HepG2 (cell line): Measurements from ENCODE around the gene SASH1. TPM values are rescaled to one million over a fixed set of nuclear protein-coding genes. Genes with fewer than 3 reads are reported as not detected.
A peak's percentile ranks its signal among the peaks of the same experiment; 100 is the strongest.

ENCODE experiments used
- ATAC-seq: fragments of 200-7000 bp; cut with Tn5 transposase; 3 replicates; pipeline ENCODE4 v1.9.1; 2020; ENCODE audit warnings: mild to moderate bottlenecking, moderate library complexity
- BruUV-seq: library from RNA; stranded (reverse); fragments of 400-500 nt; replicated peaks from 2 replicates; lab custom pipeline; 2021; lab: Mats Ljungman, UMichigan
- CTCF ChIA-PET: fragments of 300-600 bp; formaldehyde crosslinking; extraction: SDS; loops from one replicate; lab custom pipeline; 2021; ENCODE audit warnings: low total read pairs, inconsistent platforms, low intra/inter-chr PET ratio; lab: Yijun Ruan, JAX
- POLR2A ChIA-PET: fragments of 350-600 bp; sonication (Branson Sonifier 250); formaldehyde crosslinking; loops from one replicate; lab custom pipeline; 2020; ENCODE audit warnings: antibody characterized with exemption, inconsistent platforms; lab: Yijun Ruan, JAX
- DNase-seq: peaks from one replicate; pipeline ENCODE4 v3.0.0-alpha.2; 2015; ENCODE audit warnings: low spot score
- FAIRE-seq: peaks from 3 replicates; lab custom pipeline; 2011; peaks lifted over from hg19 to GRCh38; lab: Jason Lieb, UNC
- H2AFZ ChIP-seq: one replicate; pipeline ENCODE4 v1.6.1; 2011; ENCODE audit warnings: low read length, inconsistent platforms
- H3K27ac ChIP-seq: fragments of 300-600 bp; 3 replicates; pipeline ENCODE4 v1.8.0; 2011; ENCODE audit warnings: mixed run types, mild to moderate bottlenecking, mixed read lengths, low read length, inconsistent platforms; ENCODE audit not compliant: insufficient read depth; ENCODE audit errors: extremely low read length
- H3K27me3 ChIP-seq, 2 experiments: fragments of 200-600 bp in 1 of 2; 2 replicates in 1 of 2; 3 replicates in 1 of 2; pipeline versions ENCODE4 v1.6.0 to v1.8.0; 2011; ENCODE audit warnings: low read length in 2 of 2, mild to moderate bottlenecking in 2 of 2, moderate library complexity in 2 of 2, inconsistent platforms in 1 of 2; ENCODE audit not compliant: insufficient read depth in 2 of 2, control insufficient read depth in 1 of 2
- H3K36me3 ChIP-seq, 2 experiments: fragments of 200-600 bp in 1 of 2; replicated peaks in 1 of 2; 2 replicates in 1 of 2; 3 replicates in 1 of 2; pipeline versions ENCODE4 v1.5.1 to v1.8.0; 2011; ENCODE audit warnings: low read length in 2 of 2, inconsistent platforms in 1 of 2; ENCODE audit not compliant: insufficient read depth in 2 of 2, control insufficient read depth in 1 of 2
- H3K4me1 ChIP-seq: 2 replicates; pipeline ENCODE4 v1.5.1; 2012; ENCODE audit warnings: low read length, inconsistent platforms; ENCODE audit not compliant: insufficient read depth
- H3K4me2 ChIP-seq: 2 replicates; pipeline ENCODE4 v1.6.0; 2011; ENCODE audit warnings: low read depth, low read length, inconsistent platforms
- H3K4me3 ChIP-seq, 3 experiments: fragments of 200-600 bp in 1 of 3; sonication (generic), shearing (Covaris generic) in 1 of 3; replicated peaks in 1 of 3; 2 replicates each; pipeline ENCODE4 v1.5.1; 2011 to 2016; ENCODE audit warnings: low read length in 3 of 3, inconsistent platforms in 2 of 3, low read depth in 2 of 3, mild to moderate bottlenecking in 2 of 3, control low read depth in 1 of 3, mixed read lengths in 1 of 3; ENCODE audit not compliant: insufficient read depth in 1 of 3
- H3K79me2 ChIP-seq: one replicate; pipeline ENCODE4 v1.6.1; 2011; ENCODE audit warnings: low read length, inconsistent platforms; ENCODE audit not compliant: insufficient read depth
- H3K9ac ChIP-seq: 2 replicates; pipeline ENCODE4 v1.6.0; 2011; ENCODE audit warnings: mild to moderate bottlenecking, low read depth, low read length, inconsistent platforms; ENCODE audit not compliant: insufficient read depth
- H3K9me3 ChIP-seq: 2 replicates; pipeline ENCODE4 v1.5.1; 2012; ENCODE audit warnings: mild to moderate bottlenecking, low read length
- H4K20me1 ChIP-seq: 2 replicates; pipeline ENCODE4 v1.6.0; 2011; ENCODE audit warnings: inconsistent platforms, mild to moderate bottlenecking, low read length, moderate library complexity; ENCODE audit not compliant: insufficient read depth
- KLF15 ChIP-seq: sonication (generic); formaldehyde crosslinking; IDR thresholded peaks from 2 replicates; pipeline ENCODE4 v1.8.1; 2023; ENCODE audit warnings: borderline replicate concordance, mild to moderate bottlenecking, inconsistent platforms, missing genetic modification reagents, mixed read lengths
- ZBTB10 ChIP-seq: sonication (generic); formaldehyde crosslinking; IDR thresholded peaks from 2 replicates; pipeline ENCODE4 v1.4.0; 2020; ENCODE audit warnings: missing genetic modification reagents, borderline replicate concordance
- ZNF207 ChIP-seq: fragments of 450-650 bp; IDR thresholded peaks from 2 replicates; pipeline ENCODE4 v1.6.1; 2016; ENCODE audit warnings: antibody characterized with exemption, borderline replicate concordance
- WGBS: methylation state at CpG from one replicate; pipeline ENCODE4 v1.1.6; 2017; ENCODE audit warnings: low lambda C conversion rate; 5-methylcytosine and 5-hydroxymethylcytosine counted together
- in situ Hi-C: cut with HindIII; loops from 2 replicates; pipeline ENCODE4 v1.10.0; 2017; ENCODE audit warnings: low pct_unique_long_range_greater_than_20kb; ENCODE audit not compliant: extremely low pct_ligation_motif_present
- intact Hi-C: fragments of 100-400 bp; cut with micrococcal nuclease; formaldehyde crosslinking; loops from one replicate; pipeline ENCODE4 v1.10.0; 2022; ENCODE audit not compliant: unreplicated experiment
- polyA plus RNA-seq, 8 experiments: library from polyadenylated mRNA; depleted of rRNA in 3 of 8; stranded (reverse) in 7 of 8; unstranded in 1 of 8; fragments of >200 nt; fragmentation: Illumina TruSeq in 4 of 8; extraction: Trizol in 4 of 8; gene quantifications; 2 replicates each; pipeline versions ENCODE4 v1.2.1 to v1.2.3, GENCODE V29; 2011 to 2016; ENCODE audit warnings: low read depth in 4 of 8, missing spikeins in 1 of 8, mixed read lengths in 1 of 8; ENCODE audit not compliant: insufficient read depth in 1 of 8
- total RNA-seq, 5 experiments: library from RNA; depleted of rRNA; stranded (reverse); fragments of >200 nt; fragmentation: Illumina TruSeq; extraction: Trizol; gene quantifications; 2 replicates each; pipeline ENCODE4 v1.2.3, GENCODE V29; 2016; ENCODE audit warnings: low read depth in 1 of 5

SASH1 gene
- total and polyA plus RNA-seq, 2 of the 13 experiments (the other 11 are each of a cell fraction or from before 2014, with no cell fraction given) = 7.5 to 8.2 TPM

DNA sequence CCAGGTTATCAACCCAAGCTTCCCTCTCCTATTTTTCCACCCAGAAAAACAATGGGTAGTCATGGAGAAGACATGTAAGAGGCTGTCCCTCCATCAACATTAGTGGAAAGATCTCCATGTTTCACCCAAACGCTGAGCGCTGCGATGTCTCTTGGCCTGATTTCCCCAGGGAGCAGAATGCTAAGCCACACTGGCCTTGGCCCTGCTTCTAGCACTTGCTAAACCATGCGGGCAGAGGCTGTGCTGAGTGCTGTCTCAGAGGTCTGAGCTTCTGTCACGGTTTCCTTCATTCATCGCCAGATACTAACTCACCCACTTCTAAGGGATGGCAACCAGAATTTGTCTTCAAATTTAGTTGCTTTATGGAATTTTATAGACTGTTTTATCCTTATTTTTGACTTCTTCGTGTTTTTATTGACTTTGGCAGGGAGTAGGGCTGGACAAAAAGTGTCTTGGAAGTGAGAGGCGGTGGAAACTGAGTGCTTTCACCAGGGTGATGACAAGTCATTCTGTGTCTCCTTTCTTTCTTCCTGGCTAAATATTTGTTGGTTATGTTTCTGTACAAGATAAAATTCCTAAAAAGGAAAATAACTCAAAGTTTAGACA, 222.8 kb downstream of the SASH1 start:
- no peak overlapping the region for H3K27ac ChIP-seq
- no peak for DNase-seq
- TF ChIP-seq ZNF207 = no peak
- no peak for TF ChIP-seq ZBTB10 (CRISPR knock-in tag)
- TF ChIP-seq KLF15 (CRISPR knock-in tag) = no peak
- CTCF ChIA-PET = no interaction called here
- no peaks in the 10 kb centered on the region for H3K9me3 ChIP-seq
- no peaks in the 10 kb centered on the region for H4K20me1 ChIP-seq
- ATAC-seq = 0 out of 3 replicates have a peak, but pooled peaks have one; percentile 17
- peaks cover 3 to 32% of the 10 kb centered on the region in 2 experiments; a peak in 4 of 5 replicates for H3K27me3 ChIP-seq
- H3K79me2 ChIP-seq = no peaks in the 10 kb centered on the region
- no peak overlapping the region for H2AFZ ChIP-seq
- no TSS peak for BruUV-seq
- peaks cover 9% of the 10 kb centered on the region for H3K4me1 ChIP-seq
- 16% methylated on average over 8 of the region's 8 CpGs for WGBS
- no peak overlapping the region for H3K9ac ChIP-seq
- no peak overlapping the region for H3K4me2 ChIP-seq
- H3K4me3 ChIP-seq = no peak overlapping the region
- no peaks in the 10 kb centered on the region for H3K36me3 ChIP-seq
- POLR2A ChIA-PET = no interaction called here
- FAIRE-seq = no peak
- intact Hi-C loops (no loop called here), in situ Hi-C loops (no loop called here)
